KG1 (cell line): Measurements from ENCODE around the gene GPC5.
"Not testable (repeated sequence)": the region's sequence is repeated elsewhere in the genome, so short reads cannot be mapped to it uniquely, and the experiment has no call there.

Experiments
- DNase-seq: peaks from one replicate; lab custom pipeline; 2025; lab: John Stamatoyannopoulos, UW

GPC5 gene

DNA sequence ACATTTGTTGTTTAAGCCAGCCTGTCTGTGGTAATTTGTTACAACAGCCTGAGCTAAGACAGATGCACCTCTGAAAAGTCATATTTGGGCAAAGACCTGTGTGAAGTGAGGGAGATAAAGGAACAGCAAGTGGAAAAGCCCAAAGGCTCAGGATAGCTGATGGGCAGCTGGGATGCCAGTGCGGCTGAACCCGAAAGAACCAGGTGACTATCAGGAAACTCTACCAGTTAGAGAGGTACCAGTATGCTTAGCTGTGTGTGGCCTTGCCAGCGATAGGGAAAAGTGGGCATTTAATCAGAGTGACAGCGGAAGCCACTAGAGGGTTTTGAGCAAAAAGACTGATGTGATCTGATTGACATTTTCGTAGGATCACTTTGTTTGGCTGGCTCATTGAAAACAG, 1063.4 kb downstream of the GPC5 start:
- DNase-seq = no peak

DNA sequence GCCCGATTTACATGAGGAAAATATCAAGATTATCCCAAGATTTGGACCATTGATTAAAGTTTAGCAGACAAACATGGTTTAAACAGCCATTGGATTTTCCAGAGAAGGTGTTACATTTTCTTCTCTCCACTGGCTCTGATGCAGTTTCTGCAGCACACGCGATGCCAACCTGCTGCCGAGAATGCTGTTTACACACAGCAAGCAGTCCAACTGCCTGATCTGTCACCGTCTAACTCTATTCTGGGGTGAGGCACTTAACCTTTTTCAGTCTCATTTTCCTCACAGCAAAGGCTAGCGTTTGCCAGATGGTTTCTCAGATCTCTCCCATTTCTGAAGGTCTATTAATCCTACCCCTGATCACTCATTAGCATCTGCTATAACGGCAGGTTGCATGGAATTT, 1064.7 kb downstream of the GPC5 start:
- no peak for DNase-seq

DNA sequence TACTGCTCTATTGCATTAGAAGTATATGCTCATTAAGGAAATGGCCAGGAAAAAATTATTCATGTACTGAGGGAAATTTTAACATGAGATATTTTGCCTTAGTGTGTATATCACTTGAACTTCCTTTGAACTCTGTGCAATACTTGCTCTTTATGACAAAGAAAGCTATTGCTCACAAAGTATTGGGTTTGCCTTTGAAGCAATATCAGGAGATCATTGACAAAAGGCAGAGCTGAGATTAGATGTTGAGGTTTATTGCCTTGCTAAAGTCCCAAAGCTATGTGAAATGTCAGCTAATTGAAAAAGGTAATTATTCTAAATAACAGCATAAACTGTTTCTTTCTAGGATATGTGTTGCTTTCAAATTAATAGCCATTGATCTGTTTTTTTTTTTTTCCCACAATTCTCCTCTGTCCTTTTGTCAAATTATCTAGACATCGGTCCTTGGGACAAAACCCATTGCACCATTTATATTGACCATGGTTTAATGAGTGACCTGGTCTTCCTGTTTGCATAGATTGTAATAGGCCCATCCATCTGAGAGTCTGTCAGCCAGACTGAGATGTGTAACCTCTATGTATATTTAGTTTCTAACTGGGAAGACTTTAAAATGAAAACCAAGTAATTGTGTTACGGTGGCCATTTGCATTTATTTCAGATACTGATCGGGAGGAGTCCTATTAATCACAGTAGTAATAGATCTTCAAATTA, 1075.5 kb downstream of the GPC5 start:
- DNase-seq = no peak

DNA sequence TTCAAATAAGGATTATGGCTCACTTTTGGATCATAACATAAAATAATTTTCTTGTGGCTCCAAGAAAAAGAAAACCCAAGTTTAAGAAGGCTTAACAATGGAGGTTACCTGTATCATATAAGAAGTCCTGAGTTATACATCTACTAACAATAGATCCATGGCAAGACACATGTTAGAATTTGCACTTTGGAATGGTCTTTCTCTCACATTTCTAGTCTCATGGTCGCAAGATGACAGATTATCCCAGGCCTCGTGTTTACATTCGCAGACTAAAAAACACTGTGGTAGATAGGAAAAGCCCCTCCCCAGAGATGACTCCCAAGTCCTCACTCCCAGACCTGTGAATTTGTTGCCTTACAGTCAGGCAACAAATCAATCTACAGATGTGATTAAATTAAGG, 1082.0 kb downstream of the GPC5 start:
- no peak for DNase-seq

DNA sequence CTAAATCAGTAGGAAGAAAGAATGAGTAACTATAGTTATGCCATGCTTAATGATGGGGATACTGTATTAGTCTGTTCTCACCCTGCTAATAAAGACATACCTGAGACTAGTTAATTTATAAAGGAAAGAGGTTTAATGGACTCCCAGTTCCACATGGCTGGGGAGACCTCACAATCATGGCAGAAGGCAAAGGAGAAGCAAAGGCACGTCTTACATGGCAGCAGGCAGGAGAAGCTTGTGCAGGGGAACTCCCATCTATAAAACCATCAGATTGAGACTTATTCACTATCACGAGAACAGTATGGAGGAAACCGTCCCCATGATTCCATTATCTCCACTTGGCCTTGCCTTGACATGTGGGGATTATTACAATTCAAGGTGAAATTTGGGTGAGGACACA, 1084.4 kb downstream of the GPC5 start:
- not testable (repeated sequence) for DNase-seq

DNA sequence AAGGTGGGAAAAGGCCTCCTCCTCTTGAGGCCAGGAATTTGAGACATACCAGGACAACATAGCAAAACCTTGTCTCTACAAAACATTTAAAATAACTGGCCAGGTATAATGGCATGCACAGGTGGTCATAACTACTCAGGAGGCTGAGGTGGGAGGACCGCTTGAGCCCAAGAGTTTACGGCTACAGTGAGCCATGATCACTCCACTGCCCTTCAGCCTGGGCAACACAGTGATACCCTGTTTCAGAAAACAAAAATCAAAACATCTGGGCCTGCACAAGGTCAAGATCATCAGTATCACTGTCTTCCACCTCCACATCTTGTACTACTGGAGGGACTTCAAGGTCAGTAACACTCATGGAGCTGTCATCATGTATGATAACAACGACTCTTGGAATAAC, 1085.5 kb downstream of the GPC5 start:
- DNase-seq = no peak

DNA sequence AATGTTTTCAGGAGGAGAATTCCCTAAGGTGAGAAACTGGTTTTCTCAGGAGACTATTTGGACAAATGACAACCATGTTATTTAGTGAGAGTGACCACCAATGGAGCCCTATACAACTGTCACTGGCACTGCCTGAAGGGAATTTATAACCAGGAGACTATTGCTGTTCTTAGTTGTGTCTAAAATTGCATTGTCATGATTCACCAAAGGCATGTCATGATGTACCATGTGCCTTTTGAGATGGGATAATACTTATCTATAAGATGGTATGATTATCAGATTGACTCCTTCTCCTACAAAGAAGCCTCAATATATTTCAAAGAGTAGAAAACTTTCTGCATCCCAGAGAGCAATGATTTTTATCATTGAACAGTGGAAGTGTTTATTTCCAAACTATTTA, 1088.8 kb downstream of the GPC5 start:
- DNase-seq = no peak

DNA sequence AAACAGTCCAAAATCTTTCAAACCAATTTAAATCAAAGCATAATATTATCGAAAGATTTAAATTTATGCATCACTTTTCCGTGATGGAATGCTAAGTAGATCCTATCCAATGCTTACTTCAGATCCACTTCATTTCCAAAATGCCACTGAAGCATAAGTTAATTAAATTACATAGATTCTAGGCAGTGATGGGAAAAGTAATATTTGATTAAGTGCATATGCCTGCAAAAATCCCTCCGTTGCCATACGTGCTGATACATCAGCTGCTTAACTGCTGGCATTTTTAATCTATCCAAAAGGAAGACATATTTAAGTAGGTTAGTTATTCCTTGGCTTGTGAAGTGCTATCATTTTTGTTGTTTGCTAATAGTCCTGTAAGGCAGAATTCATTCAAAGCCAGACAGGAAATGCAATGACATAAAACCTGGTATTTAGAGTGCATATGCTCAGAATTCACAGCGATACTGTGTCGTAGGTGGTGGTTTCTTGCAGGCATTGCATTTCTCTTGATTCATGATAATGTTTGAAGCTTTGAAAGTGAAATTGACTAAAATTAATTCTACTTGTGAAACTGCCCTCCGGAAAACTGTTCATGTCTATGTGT, 1089.9 kb downstream of the GPC5 start:
- no peak for DNase-seq

DNA sequence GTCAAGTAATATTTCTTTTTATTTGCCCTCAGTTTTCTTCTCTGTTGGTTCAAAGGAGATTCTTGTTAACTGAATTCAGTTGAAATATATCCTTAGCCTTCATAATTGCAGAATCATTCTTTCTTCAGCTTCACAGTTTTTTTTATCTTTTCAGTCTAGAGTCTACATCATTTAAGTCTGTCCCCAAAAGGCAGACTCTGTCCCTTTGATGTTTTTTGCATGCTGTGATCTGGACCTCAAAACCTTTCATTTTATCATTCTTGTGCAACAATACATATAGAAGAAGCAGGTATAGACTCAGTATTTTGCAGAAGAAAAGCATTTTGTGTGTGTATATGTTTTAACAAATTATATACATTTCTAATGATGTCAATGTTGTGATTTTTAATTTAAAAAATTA, 1093.4 kb downstream of the GPC5 start:
- DNase-seq = no peak

DNA sequence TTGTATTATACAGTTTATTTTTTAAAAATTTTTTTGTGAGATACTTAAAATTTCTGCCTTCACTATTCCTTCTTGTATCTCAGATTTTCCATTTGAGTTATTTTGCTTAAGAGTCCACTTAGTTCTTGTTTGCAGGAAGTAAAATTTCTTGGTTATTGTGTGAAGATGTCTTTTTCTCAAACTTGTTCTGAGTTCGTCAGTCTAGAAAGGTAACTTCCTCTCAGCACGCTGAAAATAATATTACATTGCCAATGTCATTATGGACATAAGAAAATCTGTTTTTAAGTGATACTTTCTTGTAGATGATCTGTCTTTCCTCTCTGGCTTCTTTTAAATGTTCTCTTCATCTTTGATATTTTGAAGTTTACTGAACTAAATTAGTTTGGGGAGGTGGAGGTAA, 1096.5 kb downstream of the GPC5 start:
- DNase-seq = no peak

DNA sequence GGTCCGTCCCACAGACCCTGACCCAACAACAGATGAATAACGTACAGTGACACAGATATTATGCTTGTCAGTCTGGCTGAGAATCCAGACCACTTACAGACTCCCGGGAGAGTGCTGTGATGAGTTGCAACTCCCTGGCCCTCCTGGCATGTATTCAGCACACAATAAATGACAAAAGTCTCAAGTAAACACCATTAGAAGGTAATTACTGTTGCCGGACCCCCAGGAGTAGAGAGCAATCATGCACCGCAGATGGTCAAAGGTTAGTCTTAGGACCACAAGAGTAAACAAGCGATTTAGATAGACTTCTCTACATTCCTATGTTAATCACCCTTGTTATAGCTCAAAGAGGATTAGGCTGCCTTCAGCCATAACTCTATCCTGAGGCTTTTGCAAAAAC, 1101.8 kb downstream of the GPC5 start:
- DNase-seq = no peak

DNA sequence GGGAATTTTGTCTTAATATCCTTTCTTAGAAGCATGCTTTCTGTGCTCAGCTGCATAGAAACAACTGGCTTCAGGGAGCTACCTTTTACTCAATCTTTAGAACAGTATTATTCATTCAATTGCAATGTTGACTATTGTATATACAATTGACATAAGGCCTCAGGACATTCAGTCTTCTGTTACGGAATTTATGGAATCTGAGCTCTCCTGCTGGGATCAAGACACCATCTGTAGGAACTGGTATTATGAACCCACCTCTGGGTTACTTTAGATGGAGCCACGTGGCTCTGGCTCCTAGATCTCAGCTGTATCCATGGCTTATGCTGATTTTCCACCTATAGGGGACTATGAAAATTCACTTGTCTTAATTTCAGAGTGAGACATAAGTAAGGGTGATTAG, 1112.0 kb downstream of the GPC5 start:
- DNase-seq = no peak

DNA sequence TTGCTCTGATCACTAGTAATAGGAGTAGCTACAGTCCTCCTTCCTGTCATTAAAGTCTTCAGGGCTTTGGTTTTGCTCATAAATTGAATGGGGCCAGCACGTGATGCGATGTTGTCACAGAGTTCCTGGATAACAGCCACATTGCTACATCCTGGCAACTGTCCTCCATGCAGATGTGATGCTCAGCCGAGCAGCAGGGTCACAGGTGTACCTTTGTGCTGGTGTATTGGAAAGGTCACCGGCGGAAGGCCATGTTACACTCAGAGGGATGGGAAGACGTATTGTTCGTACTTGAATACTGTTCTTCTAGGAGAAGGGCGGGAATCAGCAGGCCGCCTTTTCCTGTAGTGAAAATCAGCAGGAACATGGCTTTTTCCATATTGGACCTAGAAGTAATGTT, 1114.4 kb downstream of the GPC5 start:
- no peak for DNase-seq

DNA sequence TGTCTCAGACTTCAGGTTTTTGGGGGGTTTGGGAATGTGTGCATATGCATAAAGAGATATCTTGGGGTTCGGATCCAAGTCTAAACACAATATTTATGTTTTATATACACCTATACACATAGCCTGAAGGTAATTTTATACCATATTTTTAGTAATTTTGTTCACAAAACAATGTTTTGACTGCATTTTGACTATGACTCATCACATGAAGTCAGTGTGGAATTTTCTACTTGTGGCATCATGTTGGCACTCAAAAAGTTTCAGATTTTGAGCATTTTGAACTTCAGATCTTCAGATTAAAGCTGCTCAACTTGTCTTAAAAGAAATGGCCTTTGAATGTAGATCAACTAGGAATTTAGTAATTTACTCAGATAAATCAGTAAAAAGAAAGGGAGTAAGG, 1115.3 kb downstream of the GPC5 start:
- DNase-seq = no peak

DNA sequence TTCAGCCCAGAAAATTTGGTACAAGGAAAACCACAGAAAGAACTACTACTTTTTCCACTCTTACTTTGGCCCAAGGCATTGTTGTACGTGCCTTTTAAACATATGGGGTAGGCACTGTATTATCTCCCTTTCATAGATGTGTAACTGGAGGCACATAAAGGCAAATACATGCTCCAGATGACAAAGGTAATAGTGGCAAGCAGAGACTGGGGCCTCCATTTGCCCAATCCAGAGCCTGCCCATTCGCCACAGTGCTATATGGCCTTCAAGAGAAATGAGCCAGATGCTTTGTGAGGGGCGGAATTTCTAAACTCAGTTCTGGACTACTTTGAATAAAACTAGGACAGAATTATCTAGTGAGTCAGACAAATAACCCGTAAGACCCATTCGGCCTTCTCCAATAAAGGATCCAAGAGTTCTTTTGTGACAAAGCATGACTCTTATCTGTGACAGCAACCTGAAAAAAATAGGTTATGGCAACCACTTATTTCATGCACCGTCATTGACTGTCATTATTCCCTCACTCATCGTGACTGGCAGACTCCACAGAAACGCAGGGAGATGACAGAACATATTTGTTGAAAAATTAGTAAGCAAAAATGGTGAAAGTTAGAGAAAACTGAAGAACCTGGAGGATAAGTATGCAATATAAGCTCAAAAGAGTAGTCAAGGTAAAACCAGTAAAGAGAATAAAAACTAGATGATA, 1116.2 kb downstream of the GPC5 start:
- no peak for DNase-seq

DNA sequence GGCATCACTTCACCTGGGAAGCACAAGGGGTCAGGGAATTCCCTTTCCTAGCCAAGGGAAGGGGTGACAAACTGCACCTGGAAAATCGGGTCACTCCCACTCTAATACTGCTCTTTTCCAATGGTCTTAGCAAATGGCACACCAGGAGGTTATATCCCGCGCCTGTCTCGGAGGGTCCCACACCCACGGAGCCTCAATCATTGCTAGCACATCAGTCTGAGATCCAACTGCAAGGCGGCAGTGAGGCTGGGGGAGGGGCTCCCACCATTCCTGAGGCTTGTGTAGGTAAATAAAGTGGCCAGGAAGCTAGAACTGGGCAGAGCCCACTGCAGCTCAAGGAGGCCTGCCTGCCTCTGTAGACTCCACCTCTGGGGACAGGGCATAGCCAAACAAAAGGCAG, 1118.5 kb downstream of the GPC5 start:
- not testable (repeated sequence) for DNase-seq

DNA sequence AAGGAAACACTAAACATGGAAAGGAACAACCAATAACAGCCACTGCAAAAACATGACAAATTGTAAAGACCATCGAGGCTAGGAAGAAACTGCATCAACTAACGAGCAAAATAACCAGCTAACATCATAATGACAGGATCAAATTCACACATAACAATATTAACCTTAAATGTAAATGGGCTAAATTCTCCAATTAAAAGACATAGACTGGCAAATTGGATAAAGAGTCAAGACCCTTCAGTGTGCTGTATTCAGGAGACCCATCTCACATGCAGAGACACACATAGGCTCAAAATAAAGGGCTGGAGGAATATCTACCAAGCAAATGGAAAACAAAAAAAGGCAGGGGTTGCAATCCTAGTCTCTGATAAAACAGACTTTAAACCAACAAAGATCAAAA, 1120.2 kb downstream of the GPC5 start:
- DNase-seq = not testable (repeated sequence)

DNA sequence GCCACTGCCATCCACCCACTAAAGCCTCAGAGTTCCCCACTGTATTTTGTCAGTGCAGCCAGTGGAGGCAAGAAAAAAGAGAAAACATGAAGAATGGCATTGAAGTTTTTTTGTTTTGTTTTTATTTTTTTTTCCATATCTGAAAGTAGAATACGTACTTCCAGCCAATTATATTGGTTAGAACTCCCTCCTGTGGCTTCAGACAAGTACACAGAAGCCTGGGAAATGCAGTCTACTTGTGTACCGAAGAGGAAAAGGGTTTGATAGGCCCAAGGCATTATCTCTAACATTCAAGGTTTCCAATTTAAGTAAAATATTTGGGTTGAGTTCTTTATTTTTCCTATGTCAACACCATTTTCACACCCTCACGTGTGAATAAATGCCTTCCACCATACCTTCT, 1131.9 kb downstream of the GPC5 start:
- DNase-seq = no peak

DNA sequence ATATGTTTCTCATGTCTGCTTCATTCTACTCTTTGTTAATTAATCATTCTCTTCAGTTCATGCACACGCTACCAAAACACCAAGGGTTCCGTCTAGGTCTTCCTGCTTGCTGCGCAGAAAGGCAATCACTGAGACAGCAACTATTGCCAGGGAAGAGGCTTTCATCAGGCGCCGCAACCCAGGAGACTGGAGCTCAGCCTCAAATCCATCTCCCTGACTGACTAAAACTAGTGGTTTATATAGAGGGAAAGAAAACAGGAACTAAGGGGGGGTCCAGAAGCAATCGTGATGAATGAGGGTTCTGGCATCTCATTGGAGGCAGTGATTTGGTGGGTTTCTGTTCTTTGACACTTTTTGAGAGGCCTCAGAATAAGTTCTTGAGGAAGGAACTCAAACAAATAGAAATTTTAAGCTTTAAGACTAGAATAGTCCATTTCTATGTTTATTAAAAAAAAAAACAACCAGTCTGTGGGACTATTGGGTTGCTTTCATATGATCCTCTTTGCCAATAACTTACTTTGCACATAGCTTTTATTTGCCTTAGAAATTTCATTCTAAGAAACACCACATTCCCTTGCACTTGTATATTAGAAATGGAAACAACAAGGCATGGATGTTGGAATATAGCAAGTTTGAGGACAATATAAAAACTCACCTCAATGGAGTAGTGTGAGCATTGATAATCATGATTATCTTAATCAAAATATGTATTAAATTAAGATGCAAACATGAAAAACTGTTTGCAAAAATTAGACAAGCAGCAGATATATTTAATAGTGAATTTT, 1137.0 kb downstream of the GPC5 start:
- no peak for DNase-seq

DNA sequence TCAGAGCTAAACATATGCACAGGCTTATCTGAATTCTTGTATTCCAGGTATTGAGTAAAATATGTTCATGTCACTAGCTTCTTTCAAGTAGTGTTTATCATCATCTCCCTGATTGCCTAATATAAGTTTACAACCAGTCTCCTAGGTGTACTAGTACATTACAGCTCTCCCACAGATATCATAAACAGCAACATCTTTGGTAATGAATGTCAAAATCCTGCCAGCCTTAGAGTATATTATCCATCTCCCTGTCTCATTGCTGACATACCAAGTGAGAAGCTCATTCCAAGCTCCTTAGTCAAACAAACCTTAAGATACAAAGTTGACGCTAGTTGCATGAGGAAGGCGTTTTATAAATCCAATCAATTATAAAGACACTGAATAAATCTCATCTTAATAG, 1139.0 kb downstream of the GPC5 start:
- no peak for DNase-seq

DNA sequence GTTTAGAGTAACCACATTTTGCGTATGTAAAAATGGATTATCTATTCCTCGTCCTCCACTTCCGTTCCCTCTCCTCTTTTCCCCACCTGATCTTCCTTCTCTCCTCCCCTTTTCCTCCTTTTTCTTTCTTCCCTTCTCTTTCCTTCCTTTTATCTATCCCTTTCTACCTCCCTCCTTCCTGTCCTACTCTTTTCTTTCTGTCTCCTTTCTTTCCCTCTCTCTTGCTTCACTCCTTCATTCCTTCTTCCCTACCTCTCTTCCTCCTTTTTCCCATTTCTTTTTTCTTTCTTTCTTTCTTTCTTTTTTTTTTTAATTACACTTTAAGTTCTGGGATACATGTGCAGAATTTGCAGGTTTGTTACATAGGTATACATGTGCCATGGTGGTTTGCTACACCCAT, 1139.7 kb downstream of the GPC5 start:
- DNase-seq = no peak

DNA sequence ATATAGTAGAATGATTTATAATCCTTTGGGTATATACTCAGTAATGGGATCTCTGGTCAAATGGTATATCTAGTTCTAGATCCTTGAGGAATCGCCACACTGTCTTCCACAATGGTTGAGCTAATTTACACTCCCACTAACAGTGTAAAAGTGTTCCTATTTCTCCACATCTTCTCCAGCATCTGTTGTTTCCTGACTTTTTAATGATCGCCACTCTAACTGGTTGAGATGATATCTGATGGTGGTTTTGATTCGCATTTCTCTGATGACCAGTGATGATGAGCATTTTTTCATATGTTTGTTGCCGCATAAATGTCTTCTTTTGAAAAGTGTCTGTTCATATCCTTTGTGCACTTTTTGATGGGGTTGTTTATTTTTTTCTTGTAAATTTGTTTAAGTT, 1140.7 kb downstream of the GPC5 start:
- not testable (repeated sequence) for DNase-seq

DNA sequence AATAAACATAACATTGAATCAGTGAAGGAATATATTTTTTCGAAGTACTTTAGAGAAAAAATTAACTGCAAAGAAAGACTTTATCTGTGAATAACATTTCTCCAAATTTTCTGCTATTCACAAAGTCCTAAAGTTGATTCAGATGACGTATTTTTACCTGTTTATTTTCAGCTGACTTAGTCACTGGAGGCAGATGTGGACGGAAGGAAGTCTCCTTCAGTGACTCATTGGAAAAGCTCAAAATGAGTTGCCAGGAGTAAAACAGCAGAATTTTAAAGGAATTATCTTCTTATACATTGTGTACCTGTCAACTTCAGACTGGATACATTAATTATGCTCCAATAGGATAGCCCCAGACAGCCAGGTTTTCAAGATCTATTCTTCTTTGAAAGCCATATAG, 1148.8 kb downstream of the GPC5 start:
- DNase-seq = no peak
